ENCODE results near the gene BYSL.

DNA sequence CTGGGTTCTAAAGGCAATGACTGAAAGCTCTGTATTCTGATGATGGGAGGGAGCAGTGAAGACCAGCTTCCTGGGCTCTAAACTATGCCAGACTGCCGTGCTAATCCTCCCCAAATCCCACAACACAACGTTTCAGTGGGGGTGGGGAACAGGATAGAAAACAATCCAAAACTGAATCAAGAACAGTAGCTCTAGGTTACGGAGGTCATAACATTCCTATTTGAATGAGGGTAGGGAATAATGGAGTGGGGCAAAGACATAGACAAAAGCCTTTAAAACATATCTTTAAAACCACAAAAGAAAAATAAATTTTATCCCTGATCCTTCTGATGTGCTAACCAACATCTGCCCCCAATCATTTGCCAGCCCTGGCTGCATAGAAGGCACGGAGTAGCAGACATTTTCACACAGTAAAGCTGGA lies 34.0 kb upstream of the BYSL start:
- TF ChIP-seq POLR2A (IDR thresholded peaks at IDR 0.05) (no peak), POLR2AphosphoS5 (IDR thresholded peaks at IDR 0.05) (no peak)
- TF ChIP-seq, protein P1, sequence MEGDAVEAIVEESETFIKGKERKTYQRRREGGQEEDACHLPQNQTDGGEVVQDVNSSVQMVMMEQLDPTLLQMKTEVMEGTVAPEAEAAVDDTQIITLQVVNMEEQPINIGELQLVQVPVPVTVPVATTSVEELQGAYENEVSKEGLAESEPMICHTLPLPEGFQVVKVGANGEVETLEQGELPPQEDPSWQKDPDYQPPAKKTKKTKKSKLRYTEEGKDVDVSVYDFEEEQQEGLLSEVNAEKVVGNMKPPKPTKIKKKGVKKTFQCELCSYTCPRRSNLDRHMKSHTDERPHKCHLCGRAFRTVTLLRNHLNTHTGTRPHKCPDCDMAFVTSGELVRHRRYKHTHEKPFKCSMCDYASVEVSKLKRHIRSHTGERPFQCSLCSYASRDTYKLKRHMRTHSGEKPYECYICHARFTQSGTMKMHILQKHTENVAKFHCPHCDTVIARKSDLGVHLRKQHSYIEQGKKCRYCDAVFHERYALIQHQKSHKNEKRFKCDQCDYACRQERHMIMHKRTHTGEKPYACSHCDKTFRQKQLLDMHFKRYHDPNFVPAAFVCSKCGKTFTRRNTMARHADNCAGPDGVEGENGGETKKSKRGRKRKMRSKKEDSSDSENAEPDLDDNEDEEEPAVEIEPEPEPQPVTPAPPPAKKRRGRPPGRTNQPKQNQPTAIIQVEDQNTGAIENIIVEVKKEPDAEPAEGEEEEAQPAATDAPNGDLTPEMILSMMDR (IDR thresholded peaks at IDR 0.05): no peak

Data from breast epithelium (tissue), 3 donors.